ENCODE results near the gene TMC2. TPM values are rescaled to one million over a fixed set of nuclear protein-coding genes. Genes with fewer than 3 reads are reported as not detected.
"Not testable (repeated sequence)": the region's sequence is repeated elsewhere in the genome, so short reads cannot be mapped to it uniquely, and the experiment has no call there.

TMC2 gene
- polyA plus RNA-seq (2012; ENCODE audit: insufficient read depth, insufficient read length), result not detected

DNA sequence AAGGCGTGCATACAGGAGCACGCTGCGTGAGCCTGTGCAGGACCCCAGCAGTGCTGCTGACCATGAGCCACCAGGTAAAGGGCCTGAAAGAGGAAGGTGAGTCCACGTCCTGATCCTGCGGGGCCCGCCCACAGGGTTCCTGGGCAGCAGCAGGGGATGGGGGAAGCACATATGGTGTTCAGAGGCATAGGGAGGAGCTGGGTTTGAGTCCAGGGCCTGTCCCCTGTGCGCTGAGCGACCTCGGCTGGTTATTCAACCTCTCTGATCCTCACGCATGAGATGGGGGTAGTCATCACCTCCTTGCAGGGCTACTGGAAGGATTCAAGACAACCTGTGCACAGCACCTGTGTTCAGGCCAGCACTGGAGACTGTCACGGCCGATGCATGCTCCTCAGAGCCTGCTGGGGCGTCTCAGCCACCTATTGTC, at the start of gene TMC2:
TSS of gene TMC2 (plus strand) at position 14 of the 427 bp plus-strand sequence. CDS start at position 63, 49 bp downstream.
- no peak within 1 kb of the TSS for H3K4me3 ChIP-seq (ENCODE audit: low read length)
- no peak for DNase-seq (ENCODE audit: low read depth, low spot score)

GRCh38 chr20:2502808-2503384, 33.5 kb upstream of the TMC2 start:
- H3K4me3 ChIP-seq (ENCODE audit: low read length); DNase-seq (ENCODE audit: low read depth, low spot score): not testable (repeated sequence)

- not testable (repeated sequence) for H3K4me3 ChIP-seq (ENCODE audit: low read length); DNase-seq (ENCODE audit: low read depth, low spot score)
Measured at GRCh38 chr20:2504803-2505202, 31.6 kb upstream of the TMC2 start.

DNA sequence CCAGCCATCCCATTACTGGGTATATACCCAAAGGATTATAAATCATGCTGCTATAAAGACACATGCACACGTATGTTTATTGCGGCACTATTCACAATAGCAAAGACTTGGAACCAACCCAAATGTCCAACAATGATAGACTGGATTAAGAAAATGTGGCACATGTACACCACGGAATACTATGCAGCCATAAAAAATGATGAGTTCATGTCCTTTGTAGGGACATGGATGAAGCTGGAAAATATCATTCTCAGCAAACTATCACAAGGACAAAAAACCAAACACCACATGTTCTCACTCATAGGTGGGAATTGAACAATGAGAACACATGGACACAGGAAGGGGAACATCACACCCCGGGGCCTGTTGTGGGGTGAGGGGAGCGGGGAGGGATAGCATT, 29.9 kb upstream of the TMC2 start:
- DNase-seq (ENCODE audit: low read depth, low spot score), result not testable (repeated sequence)

DNA sequence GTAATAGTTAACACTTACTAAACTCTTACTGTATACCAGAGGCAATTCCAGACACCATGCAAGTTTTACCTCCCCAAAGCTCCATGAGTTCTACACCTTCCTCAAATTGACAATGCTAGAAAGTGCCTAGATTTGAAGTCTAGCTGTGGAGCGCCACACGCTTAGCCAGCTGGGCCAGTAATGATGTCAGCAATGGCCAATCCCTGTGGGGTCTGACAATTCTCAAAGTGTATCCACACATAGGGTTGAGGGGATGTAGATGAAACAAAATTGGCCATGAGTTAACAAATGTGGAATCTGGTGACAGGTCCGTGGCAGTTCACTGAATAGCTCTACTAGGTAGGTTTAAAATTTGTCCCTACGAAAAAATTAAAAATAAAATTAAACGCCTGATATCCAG, 28.9 kb upstream of the TMC2 start:
- no peak for DNase-seq (ENCODE audit: low read depth, low spot score)
- H3K4me3 ChIP-seq (ENCODE audit: low read length), result no peak overlapping the region

More for the DNA sequence above, 29.9 kb upstream of the TMC2 start:
- not testable (repeated sequence) for H3K4me3 ChIP-seq (ENCODE audit: low read length)

DNA sequence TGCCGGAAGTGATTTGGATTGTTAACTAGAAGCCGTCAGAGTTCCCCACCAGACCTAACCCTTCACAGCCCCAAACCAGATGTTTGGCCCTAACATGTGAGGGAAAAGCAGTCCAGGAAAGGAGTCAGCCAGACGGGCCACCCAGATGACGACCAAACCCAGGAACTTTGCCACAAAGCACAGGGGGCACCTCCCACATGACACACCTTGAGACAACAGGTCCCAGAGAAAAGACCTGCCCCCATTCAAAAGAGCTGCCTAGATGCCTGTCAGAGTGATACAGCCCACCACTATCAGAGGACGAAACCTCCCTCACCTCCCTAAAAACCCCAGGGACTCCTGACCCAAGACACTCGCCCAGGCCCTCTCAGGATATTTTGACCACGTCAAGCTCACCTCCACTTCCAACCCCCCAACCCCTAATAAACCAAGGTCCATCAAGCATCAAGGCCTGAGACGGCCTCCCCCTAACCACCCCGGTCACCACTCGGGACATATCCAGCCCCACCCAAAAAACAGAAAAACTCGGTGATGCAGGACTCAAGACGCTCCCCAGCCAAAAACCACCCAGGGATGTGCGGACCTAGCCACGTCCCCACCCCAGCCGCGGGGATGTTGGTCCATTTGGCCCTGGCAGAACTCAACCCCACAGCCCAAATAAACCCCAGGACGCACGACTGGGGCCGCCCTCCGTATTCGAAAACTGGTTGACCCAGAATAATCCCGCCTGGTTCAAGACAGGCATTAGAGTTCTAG, 28.3 kb upstream of the TMC2 start:
- H3K4me3 ChIP-seq (ENCODE audit: low read length), result peak overlapping the region; percentile 89
- DNase-seq (ENCODE audit: low read depth, low spot score), result no peak

DNA sequence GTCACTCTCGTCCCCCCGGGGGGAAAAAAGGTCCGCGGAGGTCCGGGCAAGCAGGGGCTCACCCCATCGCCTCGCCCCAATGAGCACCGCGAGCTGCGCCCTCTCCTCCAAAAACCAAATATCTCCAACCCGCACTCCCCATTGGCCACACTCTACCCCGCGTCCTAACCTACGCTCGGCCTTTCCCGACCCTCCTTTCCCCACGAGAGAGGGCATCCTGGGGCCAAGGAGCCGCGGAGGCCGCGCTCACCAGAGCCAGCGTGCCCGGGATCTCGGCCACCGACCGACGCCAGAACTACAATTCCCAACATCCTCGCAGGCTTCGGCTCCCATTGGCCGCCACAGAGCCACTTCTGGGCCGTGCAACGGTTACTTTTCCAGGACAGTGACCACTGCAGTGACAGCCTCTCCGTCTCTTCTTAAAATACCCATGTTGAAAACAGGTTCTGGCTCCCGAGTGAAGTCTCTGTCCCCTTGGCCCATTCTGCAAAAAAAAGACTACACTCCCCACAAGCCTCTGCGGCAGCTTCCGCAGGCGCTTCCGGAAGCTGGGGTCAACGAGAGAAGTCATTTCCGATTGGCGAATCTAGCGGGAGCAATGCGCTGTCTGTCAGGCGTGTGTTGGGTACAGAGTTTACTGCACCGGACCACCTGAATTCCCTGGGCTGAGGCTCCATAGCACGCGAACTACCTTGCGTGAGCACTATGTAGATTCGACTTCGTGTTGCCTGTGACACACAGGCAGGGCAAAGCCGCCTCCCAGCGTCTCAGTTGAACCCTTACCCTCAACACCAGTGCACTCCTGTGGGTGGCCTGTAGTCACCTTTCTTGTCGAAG, 27.5 kb upstream of the TMC2 start, which contains the start of gene ZNF343:
TSS of gene ZNF343 (minus strand) at position 285 of the 837 bp plus-strand sequence. CDS start 15,020 bp downstream, outside the sequence.
- H3K4me3 ChIP-seq (ENCODE audit: low read length), result peak within 1 kb of the TSS; percentile 89
- DNase-seq (ENCODE audit: low read depth, low spot score), result peak; percentile 75

GRCh38 chr20:2509468-2509781, 26.9 kb upstream of the TMC2 start:
- no peak for DNase-seq (ENCODE audit: low read depth, low spot score)
- H3K4me3 ChIP-seq (ENCODE audit: low read length), result peak overlapping the region; percentile 89

DNA sequence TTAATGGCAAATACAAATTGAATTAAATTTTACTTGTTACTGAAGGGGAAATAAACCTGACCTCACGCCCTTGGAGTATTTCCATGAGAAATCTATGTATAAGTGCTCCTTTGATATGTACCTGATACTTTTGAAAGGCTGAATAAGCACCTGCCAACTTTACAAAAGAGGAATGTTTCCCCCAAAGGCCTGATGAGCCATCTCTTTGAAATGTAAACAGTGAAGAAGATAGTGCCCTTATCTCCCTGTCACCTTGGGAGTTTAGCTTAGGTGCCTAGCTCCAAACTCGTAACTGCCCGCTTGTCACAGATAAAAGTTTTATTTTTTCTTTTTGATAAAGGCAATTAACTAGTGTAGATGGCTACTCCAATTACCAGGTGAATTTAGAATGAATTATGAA, 26.6 kb upstream of the TMC2 start:
- peak overlapping the region; percentile 89 for H3K4me3 ChIP-seq (ENCODE audit: low read length)
- no peak for DNase-seq (ENCODE audit: low read depth, low spot score)

DNA sequence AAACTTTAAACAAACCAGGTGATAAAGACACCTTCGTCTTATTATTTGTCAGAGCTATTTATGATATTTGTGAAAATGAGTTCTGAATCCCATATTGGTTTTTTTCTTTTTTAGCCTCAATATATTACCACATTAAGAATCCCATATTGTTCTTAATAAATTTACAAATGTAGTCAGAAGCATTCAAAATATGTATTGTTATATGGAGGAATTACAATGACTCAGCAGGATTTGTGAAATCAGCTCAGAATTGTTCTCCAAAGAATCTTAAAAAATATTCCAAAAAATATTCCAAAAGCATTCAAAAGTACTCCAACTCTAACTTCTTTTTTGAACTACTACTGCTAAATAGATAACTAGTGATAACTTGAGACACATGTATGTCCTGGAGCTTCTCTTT, 21.2 kb upstream of the TMC2 start:
- no peak overlapping the region for H3K4me3 ChIP-seq (ENCODE audit: low read length)
- no peak for DNase-seq (ENCODE audit: low read depth, low spot score)

GRCh38 chr20:2516399-2516798, 20.0 kb upstream of the TMC2 start:
- H3K4me3 ChIP-seq (ENCODE audit: low read length), result no peak overlapping the region
- DNase-seq (ENCODE audit: low read depth, low spot score), result no peak

DNA sequence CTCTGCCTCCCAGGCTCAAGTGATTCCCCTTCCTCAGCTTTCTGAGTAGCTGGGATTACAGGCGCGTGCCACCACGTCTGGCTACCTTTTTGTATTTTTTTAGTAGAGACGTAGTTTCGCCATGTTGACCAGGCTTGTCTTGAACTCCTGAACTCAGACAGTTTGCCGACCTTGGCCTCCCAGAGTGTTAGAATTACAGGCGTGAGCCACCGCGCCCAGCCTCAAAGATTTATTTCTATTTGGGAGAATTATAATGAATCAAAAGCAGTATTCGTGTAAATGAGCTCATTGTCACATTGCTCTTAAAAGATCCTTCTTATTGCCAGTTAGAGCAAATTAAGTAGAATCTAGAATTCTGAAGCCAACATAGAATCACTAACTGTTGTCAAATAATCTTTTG, 18.3 kb upstream of the TMC2 start:
- no peak for DNase-seq (ENCODE audit: low read depth, low spot score)
- no peak overlapping the region for H3K4me3 ChIP-seq (ENCODE audit: low read length)

DNA sequence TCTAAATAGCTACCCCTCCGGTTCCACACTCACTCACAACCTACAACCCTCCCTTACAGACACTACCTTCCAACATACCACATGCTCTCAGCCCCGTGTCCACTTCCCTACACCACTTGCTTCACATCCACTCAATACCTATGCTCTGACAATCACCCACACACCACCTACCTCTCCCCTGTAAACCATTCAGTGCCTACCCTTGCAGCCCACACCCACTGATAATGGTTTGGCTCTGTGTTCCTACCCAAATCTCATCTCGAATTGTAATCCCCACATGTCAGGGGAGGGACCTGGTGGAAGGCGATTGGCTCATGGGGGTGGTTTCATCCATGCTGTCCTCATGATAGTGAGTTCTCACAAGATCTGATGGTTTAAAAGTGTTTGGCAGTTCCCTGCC, 17.8 kb upstream of the TMC2 start:
- H3K4me3 ChIP-seq (ENCODE audit: low read length), result no peak overlapping the region
- no peak for DNase-seq (ENCODE audit: low read depth, low spot score)

- no peak overlapping the region for H3K4me3 ChIP-seq (ENCODE audit: low read length)
- no peak for DNase-seq (ENCODE audit: low read depth, low spot score)
Measured at GRCh38 chr20:2519115-2519809, 17.1 kb upstream of the TMC2 start.

GRCh38 chr20:2520617-2521016, 15.8 kb upstream of the TMC2 start:
- DNase-seq (ENCODE audit: low read depth, low spot score), result no peak
- no peak overlapping the region for H3K4me3 ChIP-seq (ENCODE audit: low read length)

- H3K4me3 ChIP-seq (ENCODE audit: low read length), result no peak overlapping the region
- DNase-seq (ENCODE audit: low read depth, low spot score), result peak; percentile 42
Measured at GRCh38 chr20:2521369-2522305, 14.7 kb upstream of the TMC2 start.

DNA sequence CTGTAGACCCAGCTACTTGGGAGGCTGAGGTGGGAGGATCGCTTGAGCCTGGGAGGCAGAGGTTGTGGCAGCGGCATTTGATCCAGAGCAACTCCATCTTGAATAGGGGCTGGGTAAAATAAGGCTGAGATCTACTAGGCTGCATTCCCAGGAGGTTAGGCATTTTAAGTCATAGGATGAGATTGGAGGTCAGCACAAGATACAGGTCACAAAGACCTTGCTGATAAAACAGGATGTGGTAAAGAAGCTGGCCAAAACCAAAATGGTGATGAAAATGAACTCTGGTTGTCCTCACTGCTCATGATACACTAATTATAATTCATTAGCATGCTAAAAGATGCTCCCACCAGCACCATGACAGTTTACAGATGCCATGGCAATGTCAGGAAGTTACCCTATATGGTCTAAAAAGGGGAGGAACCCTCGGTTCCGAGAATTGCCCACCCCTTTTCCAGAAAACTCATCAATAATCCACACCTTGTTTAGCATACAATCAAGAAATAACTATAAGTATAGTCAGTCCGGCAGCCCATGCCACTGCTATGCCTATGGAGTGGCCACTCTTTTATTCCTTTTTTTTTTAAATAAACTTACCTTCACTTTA, 13.4 kb upstream of the TMC2 start:
- H3K4me3 ChIP-seq (ENCODE audit: low read length); DNase-seq (ENCODE audit: low read depth, low spot score): not testable (repeated sequence)

Data from Jurkat, Clone E6-1 (cell line).